Measurements from ENCODE around the gene PIGM. TPM values are rescaled to one million over a fixed set of nuclear protein-coding genes. Genes with fewer than 3 reads are reported as not detected.

PIGM gene
- 2.2 and 2.3 TPM in 2 replicates for total RNA-seq

DNA sequence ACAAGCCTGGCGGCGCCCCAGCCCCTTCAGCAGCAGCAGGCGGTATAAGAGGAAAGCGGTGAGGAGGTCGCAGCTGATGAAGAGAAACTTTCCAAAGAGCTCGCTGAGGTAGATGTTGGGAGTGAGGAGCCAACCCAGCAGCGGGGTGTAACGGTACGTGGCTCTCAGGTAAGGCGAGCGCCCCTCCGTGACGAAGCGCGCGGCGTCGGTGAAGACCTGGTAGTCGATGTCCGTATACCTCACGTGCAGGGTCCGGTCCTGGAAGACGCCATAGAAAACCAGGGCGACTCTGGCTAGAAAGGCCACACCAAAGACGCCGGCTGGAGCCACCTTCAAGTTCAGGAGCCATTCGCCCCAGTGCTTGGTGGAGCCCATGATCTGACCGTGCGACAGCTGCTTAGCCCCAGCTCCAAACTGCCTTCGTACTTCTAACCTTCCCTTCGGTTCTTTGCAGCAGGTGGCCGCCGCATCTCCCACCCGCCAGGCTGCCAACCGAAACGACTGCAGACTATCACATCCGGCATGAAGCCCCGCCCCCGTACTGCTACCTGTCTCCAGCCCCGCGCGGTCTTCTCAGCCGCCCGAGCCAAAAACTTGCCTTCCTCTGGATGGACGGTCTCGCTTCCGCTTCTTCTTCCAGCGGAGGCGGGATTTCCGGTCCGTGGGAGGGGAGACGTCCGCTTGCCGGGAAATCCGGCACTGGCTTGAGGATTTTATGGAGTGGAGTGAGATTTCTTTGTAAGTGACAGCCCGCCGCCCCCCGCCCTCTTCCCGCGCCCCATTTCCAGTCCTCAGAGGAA lies at the start of gene PIGM:
PIGM (minus strand) TSS at position 626 of the 800 bp plus-strand sequence; CDS start at position 375, 251 bp downstream.

DNA sequence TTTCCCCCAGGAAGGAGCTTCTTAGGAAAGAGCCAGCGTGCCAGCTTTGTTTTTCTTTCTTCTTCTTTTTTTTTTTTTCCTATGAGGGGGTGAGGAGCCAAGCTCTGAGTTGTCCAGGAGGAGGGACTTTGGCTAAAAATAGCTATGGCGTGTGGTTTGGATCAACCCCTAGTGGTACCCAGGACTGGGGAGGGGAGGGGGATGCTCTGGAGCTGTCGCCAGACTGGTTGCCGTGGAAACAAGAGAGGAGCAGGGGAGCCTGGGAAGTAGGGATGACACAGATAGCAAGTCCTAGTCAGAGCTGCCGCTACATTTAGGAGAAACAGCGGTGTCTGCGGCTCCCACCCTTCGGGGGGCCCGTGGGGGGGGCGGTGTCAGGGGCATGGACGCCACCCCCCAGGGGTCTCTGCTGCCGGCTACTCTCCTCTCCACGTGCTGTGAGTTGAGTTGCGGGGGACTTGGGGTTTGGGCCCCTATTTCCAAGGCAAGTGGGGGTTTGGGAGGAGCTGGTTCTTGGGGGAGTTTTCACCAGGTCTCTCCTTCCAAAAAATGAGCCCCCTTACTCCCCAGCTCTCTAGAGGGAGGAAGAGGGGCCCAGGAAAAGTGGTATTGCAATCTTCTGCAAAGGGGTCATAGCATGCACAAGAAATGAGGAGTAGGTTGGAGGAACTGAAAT lies 49.6 kb upstream of the PIGM start, which contains the start of gene KCNJ9:
KCNJ9 (plus strand) TSS at position 278 of the 676 bp plus-strand sequence. CDS start 2,493 bp downstream, outside the sequence.

DNA sequence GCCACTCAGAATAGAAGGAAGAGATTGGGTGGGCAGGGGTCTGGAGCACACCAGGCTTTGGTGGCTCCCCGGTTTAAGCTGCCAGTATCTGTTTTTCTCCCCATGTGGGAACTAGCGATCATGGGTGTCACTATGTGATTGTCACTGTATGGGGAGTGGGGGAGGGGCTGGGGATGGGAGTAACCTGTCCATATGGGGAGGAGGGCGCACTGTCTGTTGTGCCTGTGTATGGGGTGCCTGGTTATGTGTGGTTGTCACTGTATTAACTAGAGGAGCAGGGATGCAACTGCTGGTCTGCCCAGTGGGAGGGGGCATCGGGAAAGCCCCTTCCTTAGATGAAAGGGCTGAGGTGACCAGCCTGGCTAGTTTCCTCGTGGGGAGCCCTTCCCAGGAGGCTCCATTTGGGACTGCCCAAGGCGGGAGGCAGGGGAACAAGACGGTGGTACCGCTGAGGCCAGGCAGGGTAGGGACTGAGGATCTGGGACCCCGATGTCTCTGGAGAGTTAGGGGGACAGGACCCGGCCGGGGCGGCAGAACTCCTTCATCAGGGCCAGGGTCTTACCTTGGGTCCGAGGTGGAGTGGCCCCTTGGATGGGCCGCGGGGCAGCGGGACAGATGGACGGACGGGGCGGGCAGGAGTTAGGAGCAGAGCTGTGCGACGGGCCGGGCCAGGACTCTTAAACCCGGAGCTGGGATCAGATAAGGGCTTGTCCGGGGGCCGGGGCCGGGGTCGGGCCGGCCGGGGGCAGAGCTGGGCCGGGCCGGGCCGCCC lies 37.9 kb upstream of the PIGM start, which contains the start of gene KCNJ10:
KCNJ10 (minus strand) TSS at position 701 of the 772 bp plus-strand sequence. CDS start 27,628 bp downstream, outside the sequence.

Other genes starting within 250 kb of the PIGM start
- gene FCRL6, start 229.6 kb downstream of the PIGM start, total RNA-seq: not detected in 2 replicates
- not detected in 2 replicates for gene SLAMF8, start 205.1 kb downstream of the PIGM start, total RNA-seq
- 0.05 and 0.21 TPM in 2 replicates for gene VSIG8, start 169.3 kb downstream of the PIGM start, total RNA-seq
- 0.09 and 0.49 TPM in 2 replicates for gene CFAP45, start 131.8 kb downstream of the PIGM start, total RNA-seq
- 816 and 871 TPM in 2 replicates for gene TAGLN2, start 106.5 kb downstream of the PIGM start, total RNA-seq
- 42.0 and 44.1 TPM in 2 replicates for gene IGSF9, start 86.4 kb downstream of the PIGM start, total RNA-seq
- gene SLAMF9, start 77.8 kb downstream of the PIGM start, total RNA-seq: 32.0 and 35.2 TPM in 2 replicates
- not detected in 2 replicates for gene KCNJ10, start 38.2 kb upstream of the PIGM start, total RNA-seq
- gene KCNJ9, start 49.5 kb upstream of the PIGM start, total RNA-seq: not detected in 2 replicates
- gene IGSF8, start 66.6 kb upstream of the PIGM start, total RNA-seq: 23.9 and 28.6 TPM in 2 replicates
- gene ATP1A2, start 83.8 kb upstream of the PIGM start, total RNA-seq: not detected in 2 replicates
- gene ATP1A4, start 119.6 kb upstream of the PIGM start, total RNA-seq: not detected in 2 replicates
- not detected in 2 replicates for gene CASQ1, start 158.6 kb upstream of the PIGM start, total RNA-seq
- gene PEA15, start 173.4 kb upstream of the PIGM start, total RNA-seq: 25.6 and 42.9 TPM in 2 replicates
- gene DCAF8, start 230.6 kb upstream of the PIGM start, total RNA-seq: 19.0 and 46.5 TPM in 2 replicates

Measured in airway epithelial cell (primary cell).